WERI-Rb-1 (cell line): ENCODE measurements around the gene C19orf25.

ENCODE experiments used
- DNase-seq: peaks from one replicate; pipeline ENCODE4 v3.0.0-alpha.2; 2020
- H3K27ac ChIP-seq: fragments of 250-450 bp; sonication (Bioruptor Pico); 2 replicates; pipeline ENCODE4 v1.5.1; 2020; ENCODE audit warnings: mild to moderate bottlenecking, moderate library complexity
- H3K27me3 ChIP-seq: fragments of 250-450 bp; sonication (Bioruptor Pico); 2 replicates; pipeline ENCODE4 v1.5.1; 2021; ENCODE audit warnings: mild to moderate bottlenecking, low read depth, moderate library complexity; ENCODE audit not compliant: insufficient read depth, severe bottlenecking
- H3K36me3 ChIP-seq: fragments of 250-450 bp; sonication (Bioruptor Pico); 2 replicates; pipeline ENCODE4 v1.5.1; 2020; ENCODE audit warnings: mild to moderate bottlenecking, moderate library complexity
- H3K4me3 ChIP-seq: 2 replicates; pipeline ENCODE4 v1.5.1; 2011; ENCODE audit warnings: low read depth, mild to moderate bottlenecking, control low read depth, low read length
- H3K9me3 ChIP-seq: fragments of 250-450 bp; sonication (Bioruptor Pico); 2 replicates; pipeline ENCODE4 v1.5.1; 2021; ENCODE audit warnings: mild to moderate bottlenecking, moderate library complexity; ENCODE audit not compliant: severe bottlenecking
- TF ChIP-seq, protein P1 (sequence below): IDR thresholded peaks from 2 replicates; pipeline ENCODE4 v1.5.1; 2011; ENCODE audit warnings: low read depth, mild to moderate bottlenecking, control low read depth, inconsistent platforms, low read length

Gene C19orf25

DNA sequence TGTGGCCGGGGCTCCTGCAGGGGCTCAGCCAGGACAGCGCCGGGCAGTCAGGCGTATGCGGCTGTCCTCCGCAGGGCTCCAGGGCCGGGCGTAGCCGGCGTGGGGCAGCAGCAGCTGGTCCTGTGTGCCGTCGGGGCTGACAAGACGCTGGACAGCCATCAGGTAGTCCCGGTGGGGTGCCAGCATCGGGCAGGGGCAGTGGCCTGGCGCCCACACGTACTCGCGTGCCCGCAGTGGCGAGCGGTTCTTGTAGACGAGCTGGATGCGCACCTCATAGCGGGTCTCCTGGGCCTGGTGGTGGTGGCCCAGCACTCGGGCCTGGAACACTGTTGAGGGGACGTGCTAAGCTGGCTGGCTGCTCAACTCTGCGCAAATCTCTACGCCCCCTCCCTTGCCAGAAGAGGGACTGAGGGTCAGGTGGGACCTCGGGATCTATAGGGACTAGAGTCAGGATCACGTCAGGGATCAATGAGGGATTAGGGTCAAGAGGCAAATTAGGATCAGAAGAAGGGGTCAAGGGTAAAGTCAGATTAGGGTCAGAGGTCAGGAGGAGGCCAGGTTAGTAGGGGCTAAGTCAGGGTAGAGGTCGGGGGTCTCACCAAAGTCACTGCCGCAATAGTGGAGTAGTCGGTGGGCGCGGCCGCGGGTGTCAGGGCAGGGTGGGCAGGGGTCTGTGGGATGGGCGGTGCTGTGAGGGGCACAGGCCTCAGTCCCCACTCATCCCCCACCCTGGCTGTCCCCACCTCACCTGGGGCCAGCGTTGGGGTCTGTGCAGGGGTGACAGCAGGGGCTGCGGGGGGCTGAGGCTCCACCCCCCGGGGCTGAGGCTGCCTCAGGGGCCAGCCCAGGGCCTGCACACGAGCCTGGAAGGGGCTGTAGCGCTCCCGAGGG is 27.2 kb upstream of the C19orf25 start:
- DNase-seq = no peak

DNA sequence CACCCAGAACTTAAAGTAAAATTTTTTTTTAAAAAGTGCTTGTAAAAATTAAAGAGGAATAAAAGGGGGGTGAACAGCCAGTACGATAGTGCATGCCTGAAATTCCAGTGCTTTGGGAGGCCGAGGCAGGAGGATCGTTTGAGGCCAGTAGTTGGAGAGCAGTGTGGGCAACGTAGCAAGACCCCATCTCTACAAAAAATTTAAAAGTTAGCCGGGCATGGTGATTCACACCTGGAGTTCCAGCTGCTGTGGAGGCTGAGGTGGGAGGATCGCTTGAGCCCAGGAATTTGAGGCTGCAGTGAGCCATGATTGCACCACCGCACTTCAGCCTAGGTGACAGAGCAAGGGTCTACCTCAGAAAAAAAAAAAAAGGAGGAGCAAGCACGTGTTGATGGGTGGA is 26.0 kb upstream of the C19orf25 start:
- TF ChIP-seq, protein P1, sequence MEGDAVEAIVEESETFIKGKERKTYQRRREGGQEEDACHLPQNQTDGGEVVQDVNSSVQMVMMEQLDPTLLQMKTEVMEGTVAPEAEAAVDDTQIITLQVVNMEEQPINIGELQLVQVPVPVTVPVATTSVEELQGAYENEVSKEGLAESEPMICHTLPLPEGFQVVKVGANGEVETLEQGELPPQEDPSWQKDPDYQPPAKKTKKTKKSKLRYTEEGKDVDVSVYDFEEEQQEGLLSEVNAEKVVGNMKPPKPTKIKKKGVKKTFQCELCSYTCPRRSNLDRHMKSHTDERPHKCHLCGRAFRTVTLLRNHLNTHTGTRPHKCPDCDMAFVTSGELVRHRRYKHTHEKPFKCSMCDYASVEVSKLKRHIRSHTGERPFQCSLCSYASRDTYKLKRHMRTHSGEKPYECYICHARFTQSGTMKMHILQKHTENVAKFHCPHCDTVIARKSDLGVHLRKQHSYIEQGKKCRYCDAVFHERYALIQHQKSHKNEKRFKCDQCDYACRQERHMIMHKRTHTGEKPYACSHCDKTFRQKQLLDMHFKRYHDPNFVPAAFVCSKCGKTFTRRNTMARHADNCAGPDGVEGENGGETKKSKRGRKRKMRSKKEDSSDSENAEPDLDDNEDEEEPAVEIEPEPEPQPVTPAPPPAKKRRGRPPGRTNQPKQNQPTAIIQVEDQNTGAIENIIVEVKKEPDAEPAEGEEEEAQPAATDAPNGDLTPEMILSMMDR = no peak
- Histone ChIP-seq H3K9me3 (peaks cover 4% of the 10 kb centered on the region), H3K27me3 (no peaks in the 10 kb centered on the region), H3K27ac (no peak overlapping the region), H3K36me3 (no peaks in the 10 kb centered on the region), H3K4me3 (no peak overlapping the region)
- no peak for DNase-seq

More for the DNA sequence above, 27.2 kb upstream of the C19orf25 start:
- Histone ChIP-seq H3K36me3 (no peaks in the 10 kb centered on the region), H3K27ac (no peak overlapping the region), H3K9me3 (no peaks in the 10 kb centered on the region), H3K27me3 (no peaks in the 10 kb centered on the region), H3K4me3 (no peak overlapping the region)
- TF ChIP-seq, protein P1 = no peak

- no peak for DNase-seq
- Histone ChIP-seq H3K27ac (no peak overlapping the region), H3K9me3 (peaks cover 8% of the 10 kb centered on the region), H3K36me3 (no peaks in the 10 kb centered on the region), H3K4me3 (no peak overlapping the region), H3K27me3 (no peaks in the 10 kb centered on the region)
- TF ChIP-seq, protein P1 = no peak
These were observed 25.1 kb upstream of the C19orf25 start for GRCh38 chr19:1503925-1504773.

- Histone ChIP-seq H3K27ac (peak overlapping the region; percentile 38), H3K4me3 (no peak overlapping the region), H3K27me3 (no peaks in the 10 kb centered on the region), H3K36me3 (no peaks in the 10 kb centered on the region), H3K9me3 (peaks cover 8% of the 10 kb centered on the region)
- DNase-seq = peak; percentile 70
- TF ChIP-seq, protein P1 = peak; percentile 96
These were observed 24.3 kb upstream of the C19orf25 start for GRCh38 chr19:1503089-1503924.

GRCh38 chr19:1502433-1503088 is 23.5 kb upstream of the C19orf25 start:
- no peak overlapping the region for H3K4me3 ChIP-seq
- peak overlapping the region; percentile 30 for H3K27ac ChIP-seq
- no peaks in the 10 kb centered on the region for H3K27me3 ChIP-seq
- H3K36me3 ChIP-seq = no peaks in the 10 kb centered on the region
- DNase-seq = no peak
- H3K9me3 ChIP-seq = peaks cover 8% of the 10 kb centered on the region
- TF ChIP-seq, protein P1 = no peak
